MV-4-11 (cell line): ENCODE measurements around the gene COQ10B.

ENCODE experiments used
- DNase-seq: peaks from one replicate; lab custom pipeline; 2025; lab: John Stamatoyannopoulos, UW

The COQ10B gene

GRCh38 chr2:197500503-197501131 lies 47.3 kb downstream of the COQ10B start:
- DNase-seq: no peak

GRCh38 chr2:197502201-197502600 lies 48.8 kb downstream of the COQ10B start:
- DNase-seq: no peak

GRCh38 chr2:197502685-197503084 lies 49.3 kb downstream of the COQ10B start:
- no peak for DNase-seq

GRCh38 chr2:197504000-197504399 lies 50.6 kb downstream of the COQ10B start:
- no peak for DNase-seq

GRCh38 chr2:197504512-197504911 lies 51.2 kb downstream of the COQ10B start:
- no peak for DNase-seq

- no peak for DNase-seq
Measured at GRCh38 chr2:197506658-197507057, 53.3 kb downstream of the COQ10B start.

GRCh38 chr2:197513915-197514314 lies 60.6 kb downstream of the COQ10B start:
- DNase-seq: no peak

GRCh38 chr2:197514754-197515153 lies 61.4 kb downstream of the COQ10B start:
- DNase-seq: peak; percentile 25

GRCh38 chr2:197515315-197515738 lies 62.0 kb downstream of the COQ10B start:
- DNase-seq: no peak

GRCh38 chr2:197515739-197516392 lies 62.5 kb downstream of the COQ10B start, which contains the start of gene MOB4:
Gene MOB4 (plus strand): TSS chr2:197516066. CDS start chr2:197516087, 21 bp downstream.
- DNase-seq: peak; percentile 93

- no peak for DNase-seq
Measured at GRCh38 chr2:197516393-197516761, 63.0 kb downstream of the COQ10B start.

GRCh38 chr2:197517150-197517549 lies 63.8 kb downstream of the COQ10B start:
- no peak for DNase-seq
